Natural killer cell (primary cell): ENCODE data around the gene TBCA. TPM values are rescaled to one million over a fixed set of nuclear protein-coding genes. Genes with fewer than 3 reads are reported as not detected.

Experiments used
- ATAC-seq, 3 donors: fragments of 150-1000 bp in 2 of 3; fragments of 200-7000 bp in 1 of 3; cut with Tn5 transposase; 1 replicate in 1 of 3; 2 replicates in 2 of 3; pipeline ENCODE4 v1.10.0; 2021; ENCODE audit warnings: mild to moderate bottlenecking in 2 of 3, moderate library complexity in 2 of 3
- DNase-seq, 2 donors: peaks; one replicate each; pipeline versions ENCODE4 v3.0.0 to v3.0.0-alpha.2; 2013 to 2021; ENCODE audit warnings: mixed read lengths in 1 of 2
- H3K27ac ChIP-seq: one replicate; pipeline ENCODE4 v1.5.1; 2013; ENCODE audit warnings: mild to moderate bottlenecking, low read length
- H3K27me3 ChIP-seq: one replicate; pipeline ENCODE4 v1.6.1; 2013; ENCODE audit warnings: low read length; ENCODE audit not compliant: control insufficient read depth, insufficient read depth
- H3K36me3 ChIP-seq: one replicate; pipeline ENCODE4 v1.6.1; 2013; ENCODE audit warnings: low read length; ENCODE audit not compliant: control insufficient read depth, insufficient read depth
- H3K4me1 ChIP-seq: one replicate; pipeline ENCODE4 v1.6.1; 2013; ENCODE audit warnings: low read length; ENCODE audit not compliant: control insufficient read depth, insufficient read depth
- H3K4me3 ChIP-seq: one replicate; pipeline ENCODE4 v1.5.1; 2013; ENCODE audit warnings: low read length
- H3K9me3 ChIP-seq: one replicate; pipeline ENCODE4 v1.6.1; 2013; ENCODE audit warnings: low read length; ENCODE audit not compliant: control insufficient read depth, insufficient read depth
- H3K27ac Mint-ChIP-seq, 2 donors: one replicate each; pipeline ENCODE4 v1.8.0; 2022; ENCODE audit warnings: mild to moderate bottlenecking in 2 of 2, mixed read lengths in 2 of 2, moderate library complexity in 1 of 2
- H3K27me3 Mint-ChIP-seq, 2 donors: one replicate each; pipeline ENCODE4 v1.8.0; 2022; ENCODE audit warnings: low read depth in 2 of 2, mixed read lengths in 2 of 2
- H3K36me3 Mint-ChIP-seq: one replicate; pipeline ENCODE4 v1.8.0; 2022; ENCODE audit warnings: mixed read lengths
- H3K4me1 Mint-ChIP-seq, 2 donors: one replicate each; pipeline ENCODE4 v1.8.0; 2022; ENCODE audit warnings: mixed read lengths in 2 of 2
- H3K4me3 Mint-ChIP-seq: one replicate; pipeline ENCODE4 v1.8.0; 2022; ENCODE audit warnings: mild to moderate bottlenecking, moderate library complexity, mixed read lengths
- H3K9me3 Mint-ChIP-seq, 2 donors: one replicate each; pipeline ENCODE4 v1.8.0; 2022; ENCODE audit warnings: mixed read lengths in 2 of 2
- CTCF ChIP-seq: fragments of 200-600 bp; IDR thresholded peaks from one replicate; pipeline ENCODE4 v1.8.0; 2022; ENCODE audit warnings: antibody characterized with exemption
- WGBS: methylation state at CpG from one replicate; pipeline ENCODE4 v1.1.7; 2013; ENCODE audit warnings: missing lambda C conversion rate; ENCODE audit not compliant: insufficient coverage; 5-methylcytosine and 5-hydroxymethylcytosine counted together
- intact Hi-C: fragments of 100-400 bp; cut with micrococcal nuclease; formaldehyde crosslinking; loops from one replicate; pipeline ENCODE4 v1.14.2; 2022
- total RNA-seq, 4 donors: library from RNA; stranded (reverse); fragments of 120-200 nt in 1 of 4; gene quantifications; one replicate each; pipeline versions ENCODE4 v1.2.3 to v1.2.4, GENCODE V29; 2013 to 2022

The TBCA gene
- total RNA-seq, 3 donors from 2014 or later (not counting 1 experiment from before 2014, with no cell fraction given), result 65.0 to 72.3 (median 70.7) TPM

GRCh38 chr5:77812926-77813589 lies 36.9 kb upstream of the TBCA start:
- intact Hi-C loops, result no loop called here
- no peaks in the 10 kb centered on the region for H3K4me1 ChIP-seq

GRCh38 chr5:77806213-77806843 lies 30.2 kb upstream of the TBCA start:
- peaks cover 4% of the 10 kb centered on the region for H3K9me3 ChIP-seq
- peaks cover 13% of the 10 kb centered on the region for H3K36me3 Mint-ChIP-seq
- peak in 2 of 3 donors; percentile 52 to 54 for ATAC-seq
- H3K9me3 Mint-ChIP-seq, result peaks cover 2 to 6% of the 10 kb centered on the region in 2 donors
- TF ChIP-seq CTCF, result no peak
- WGBS, result no CpG with 5 or more reads among the region's 1 CpG
- H3K4me1 Mint-ChIP-seq, result peaks cover 7 to 11% of the 10 kb centered on the region in 2 donors
- H3K27me3 ChIP-seq, result no peaks in the 10 kb centered on the region
- H3K4me3 ChIP-seq, result no peak overlapping the region
- peak overlapping the region; percentile 70 for H3K4me3 Mint-ChIP-seq
- H3K36me3 ChIP-seq, result no peaks in the 10 kb centered on the region
- peak overlapping the region; percentile 13 to 25 for H3K27ac Mint-ChIP-seq
- intact Hi-C loops, result no loop called here
- no peaks in the 10 kb centered on the region for H3K4me1 ChIP-seq
- no peak overlapping the region for H3K27ac ChIP-seq
- DNase-seq, result peak in 1 of 2 donors; percentile 15
- H3K27me3 Mint-ChIP-seq, result peaks cover 5 to 8% of the 10 kb centered on the region in 2 donors

More at GRCh38 chr5:77812926-77813589, 36.9 kb upstream of the TBCA start:
- Histone ChIP-seq H3K9me3 (peaks cover 4% of the 10 kb centered on the region), H3K36me3 (no peaks in the 10 kb centered on the region), H3K4me3 (no peak overlapping the region), H3K27ac (no peak overlapping the region), H3K27me3 (no peaks in the 10 kb centered on the region)
- peaks cover 13% of the 10 kb centered on the region for H3K36me3 Mint-ChIP-seq
- ATAC-seq, result no peak
- H3K27me3 Mint-ChIP-seq, result peaks cover 16 to 24% of the 10 kb centered on the region in 2 donors
- no peak for TF ChIP-seq CTCF
- WGBS, result 93% methylated on average over 3 of the region's 3 CpGs
- no peak for DNase-seq
- peaks cover 2 to 6% of the 10 kb centered on the region in 2 donors for H3K9me3 Mint-ChIP-seq
- no peak overlapping the region for H3K4me3 Mint-ChIP-seq
- H3K4me1 Mint-ChIP-seq, result no peaks in the 10 kb centered on the region
- H3K27ac Mint-ChIP-seq, result no peak overlapping the region

- peaks cover 20% of the 10 kb centered on the region for H3K27me3 ChIP-seq
- H3K36me3 Mint-ChIP-seq, result no peaks in the 10 kb centered on the region
- H3K4me1 ChIP-seq, result no peaks in the 10 kb centered on the region
- no peak for TF ChIP-seq CTCF
- H3K27me3 Mint-ChIP-seq, result peaks cover 23 to 67% of the 10 kb centered on the region in 2 donors
- WGBS, result 4% methylated on average over 1 of the region's 1 CpG
- H3K27ac Mint-ChIP-seq, result no peak overlapping the region
- ATAC-seq (no peak), DNase-seq (no peak)
- intact Hi-C loops, result no loop called here
- H3K9me3 Mint-ChIP-seq, result peaks cover 0 to 3% of the 10 kb centered on the region in 2 donors
- H3K4me1 Mint-ChIP-seq, result peaks cover 0 to 5% of the 10 kb centered on the region in 2 donors
- H3K9me3 ChIP-seq, result no peaks in the 10 kb centered on the region
- no peak overlapping the region for H3K27ac ChIP-seq
- H3K36me3 ChIP-seq, result no peaks in the 10 kb centered on the region
- no peak overlapping the region for H3K4me3 ChIP-seq
- H3K4me3 Mint-ChIP-seq, result no peak overlapping the region
Observed at GRCh38 chr5:77798456-77798855, 22.3 kb upstream of the TBCA start.
